IPS-18c (cell line): ENCODE measurements around the gene RUFY4.
"Not testable (repeated sequence)": the region's sequence is repeated elsewhere in the genome, so short reads cannot be mapped to it uniquely, and the experiment has no call there.

ENCODE experiments used
- H3K4me3 ChIP-seq: 2 replicates; pipeline ENCODE4 v1.7.0; 2013; ENCODE audit warnings: low read depth, mild to moderate bottlenecking, low read length, moderate library complexity; ENCODE audit not compliant: insufficient read depth
- H3K9me3 ChIP-seq: one replicate; pipeline ENCODE4 v1.6.1; 2013; ENCODE audit warnings: mild to moderate bottlenecking, low read length, moderate library complexity; ENCODE audit not compliant: control insufficient read depth, insufficient read depth

RUFY4 gene

DNA sequence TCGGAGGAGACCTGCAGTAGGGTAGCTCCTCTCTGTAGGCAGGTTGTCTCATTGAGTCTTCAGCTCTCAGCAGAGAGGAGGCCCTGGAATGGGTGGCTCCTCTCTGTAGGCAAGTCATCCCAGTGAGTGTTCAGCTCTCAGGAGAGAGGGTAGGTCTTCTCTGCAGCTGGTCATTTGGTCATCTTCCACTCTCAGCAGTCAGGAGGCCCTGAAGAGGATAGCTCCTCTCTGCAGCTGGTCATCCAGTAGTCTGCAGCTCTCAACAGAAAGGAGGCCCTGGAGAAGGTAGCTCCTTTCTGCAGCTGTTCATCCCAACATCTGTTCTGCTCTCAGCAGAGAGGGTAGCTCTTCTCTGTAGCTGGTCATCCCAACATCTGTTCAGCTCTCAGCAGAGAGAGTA, 26.0 kb upstream of the RUFY4 start:
- Histone ChIP-seq H3K9me3 (peaks cover 5% of the 10 kb centered on the region), H3K4me3 (no peak overlapping the region)

DNA sequence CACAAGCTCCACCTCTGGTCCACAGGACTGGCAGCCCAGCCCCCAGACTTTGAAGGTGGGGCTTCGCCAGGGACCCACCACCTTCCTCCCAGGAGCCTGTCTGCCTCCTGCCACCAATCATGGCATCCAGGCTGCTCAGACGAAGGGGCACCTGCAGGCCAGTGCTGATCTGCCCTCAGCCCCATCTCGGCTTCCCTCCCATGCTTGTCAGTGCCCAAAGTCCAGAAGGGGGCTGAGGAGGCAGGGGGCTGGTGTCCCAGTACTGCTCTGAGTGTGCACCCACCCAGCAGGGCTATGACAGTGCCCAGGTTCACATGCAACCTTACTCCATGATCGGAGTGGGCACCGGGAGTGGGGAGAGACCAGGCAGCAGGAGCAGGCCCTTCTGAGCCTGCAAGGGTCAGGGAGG, 25.3 kb upstream of the RUFY4 start:
- Histone ChIP-seq H3K4me3 (no peak overlapping the region), H3K9me3 (peaks cover 5% of the 10 kb centered on the region)

DNA sequence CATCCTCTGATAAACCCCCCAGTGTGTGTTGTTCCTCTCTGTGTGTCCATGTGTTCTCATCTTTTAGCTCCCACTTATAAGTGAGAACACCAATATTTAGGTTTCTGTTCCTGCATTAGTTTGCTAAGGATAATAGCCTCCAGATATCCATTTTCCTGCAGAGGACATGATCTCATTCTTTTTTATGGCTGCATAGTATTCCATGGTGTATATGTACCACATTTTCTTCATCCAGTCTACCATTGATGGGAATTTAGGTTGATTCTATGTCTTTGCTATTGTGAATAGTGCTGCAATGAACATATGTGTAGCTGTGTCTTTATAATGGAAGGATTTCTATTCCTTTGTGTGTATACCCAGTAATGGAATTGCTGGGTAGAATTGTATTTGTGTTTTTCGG, 24.5 kb upstream of the RUFY4 start:
- not testable (repeated sequence) for H3K9me3 ChIP-seq, H3K4me3 ChIP-seq

DNA sequence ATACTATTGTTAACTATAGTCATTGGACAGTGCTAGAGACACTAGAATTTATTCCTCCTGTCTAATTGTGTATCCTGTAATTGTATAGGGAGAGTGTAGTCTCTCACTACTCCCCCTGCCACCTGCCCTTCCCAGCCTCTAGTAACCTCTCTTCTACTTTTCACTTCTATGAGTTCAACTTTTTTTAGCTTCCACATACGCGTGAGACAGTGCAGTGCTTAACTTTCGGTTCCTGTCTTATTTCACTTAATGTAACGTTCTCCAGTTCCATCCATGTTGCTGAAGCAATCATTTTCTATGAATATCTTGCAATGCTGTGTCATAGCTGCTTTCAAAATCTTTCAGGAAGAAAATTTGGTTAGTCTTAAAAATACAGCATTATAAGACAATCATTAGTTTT, 22.8 kb upstream of the RUFY4 start:
- H3K9me3 ChIP-seq: peaks cover 5% of the 10 kb centered on the region
- no peak overlapping the region for H3K4me3 ChIP-seq

DNA sequence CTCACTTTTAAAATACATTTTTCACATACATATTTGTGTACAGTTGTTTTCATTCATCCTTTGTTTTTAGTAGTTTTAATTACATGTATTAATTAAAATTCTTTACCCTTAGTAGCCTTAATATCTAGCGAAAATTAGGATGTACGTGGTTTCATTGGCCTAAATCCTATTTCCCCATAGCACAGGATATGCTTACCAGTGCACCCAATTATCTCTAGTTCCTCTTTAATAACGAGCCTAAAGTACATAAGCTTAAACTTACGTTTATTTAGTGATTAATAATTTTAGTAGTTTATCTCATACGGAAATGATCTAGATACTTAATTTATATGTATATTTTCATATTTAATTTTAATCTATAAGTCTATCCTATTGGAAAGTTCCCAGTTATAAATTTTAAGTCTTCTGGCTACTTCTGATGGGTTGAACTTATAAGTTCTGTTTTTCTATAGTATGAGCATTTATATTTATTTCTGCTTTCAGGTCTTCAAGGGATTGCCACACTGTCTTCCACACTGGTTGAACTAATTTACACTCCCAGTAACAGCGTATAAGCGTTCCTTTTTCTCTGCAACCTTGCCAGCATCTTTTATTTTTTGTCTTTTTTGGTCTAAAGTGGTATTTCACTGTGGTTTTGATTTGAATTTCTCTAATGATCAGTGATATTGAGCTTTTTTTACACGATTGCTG, 21.4 kb upstream of the RUFY4 start:
- H3K9me3 ChIP-seq: peaks cover 3% of the 10 kb centered on the region
- H3K4me3 ChIP-seq: no peak overlapping the region

DNA sequence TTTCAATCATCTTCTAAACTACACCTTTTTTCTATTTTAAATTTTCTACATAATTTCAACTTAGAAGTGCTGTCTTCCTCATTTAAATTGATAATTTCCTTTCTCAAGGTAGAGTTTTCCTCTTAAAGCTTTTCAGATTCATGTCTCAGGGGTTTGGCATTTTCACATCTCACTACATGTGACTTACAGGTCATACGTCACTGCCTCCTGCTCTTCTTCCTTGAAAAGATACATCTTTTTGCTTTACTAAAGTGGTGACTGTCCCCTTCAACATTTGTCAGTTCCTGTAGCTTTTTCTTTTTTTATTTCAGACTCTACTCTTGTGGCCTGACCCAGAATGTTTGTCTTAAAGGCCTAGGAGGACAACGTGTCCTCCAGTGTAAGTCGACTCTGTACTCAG, 17.1 kb upstream of the RUFY4 start:
- H3K4me3 ChIP-seq: no peak overlapping the region
- no peaks in the 10 kb centered on the region for H3K9me3 ChIP-seq

DNA sequence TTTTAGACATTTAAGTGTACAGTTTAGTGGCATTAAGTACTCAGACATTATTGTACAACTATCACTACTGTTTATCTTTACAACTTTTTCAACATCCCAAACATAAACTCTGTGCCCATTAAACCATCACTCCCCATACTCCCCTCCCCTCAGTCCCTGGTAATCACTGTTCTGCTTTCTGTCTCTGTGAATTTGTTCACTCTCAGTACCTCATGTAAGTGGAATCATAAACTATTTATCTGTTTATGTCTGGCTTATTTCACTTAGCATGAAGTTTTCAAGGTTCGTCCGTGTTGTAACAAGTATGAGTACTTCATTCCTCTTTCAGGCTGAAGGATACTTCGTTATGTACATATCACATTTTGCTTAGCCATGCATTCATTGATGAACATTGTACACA, 9.8 kb upstream of the RUFY4 start:
- Histone ChIP-seq H3K9me3 (no peaks in the 10 kb centered on the region), H3K4me3 (no peak overlapping the region)

DNA sequence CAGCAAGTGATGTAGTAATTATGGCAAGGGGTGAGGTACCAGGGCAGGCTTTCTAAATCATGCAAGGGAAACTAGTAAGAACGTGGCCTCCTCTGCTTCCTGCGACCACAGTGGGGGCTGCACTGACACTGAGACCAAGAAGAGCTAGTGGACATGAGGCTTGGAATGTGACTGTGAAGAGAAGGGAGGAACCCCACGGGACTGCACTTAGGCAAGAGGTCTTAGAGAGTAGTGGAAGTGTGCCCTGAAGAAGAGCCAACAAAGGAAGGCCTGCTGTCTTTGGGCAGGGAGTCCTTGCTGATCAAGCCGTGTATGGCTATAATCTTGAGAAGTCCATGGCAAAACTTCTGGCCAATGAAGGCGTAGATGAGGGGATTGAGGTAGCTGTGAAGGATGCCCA, 8.9 kb upstream of the RUFY4 start:
- H3K4me3 ChIP-seq: no peak overlapping the region
- no peaks in the 10 kb centered on the region for H3K9me3 ChIP-seq

DNA sequence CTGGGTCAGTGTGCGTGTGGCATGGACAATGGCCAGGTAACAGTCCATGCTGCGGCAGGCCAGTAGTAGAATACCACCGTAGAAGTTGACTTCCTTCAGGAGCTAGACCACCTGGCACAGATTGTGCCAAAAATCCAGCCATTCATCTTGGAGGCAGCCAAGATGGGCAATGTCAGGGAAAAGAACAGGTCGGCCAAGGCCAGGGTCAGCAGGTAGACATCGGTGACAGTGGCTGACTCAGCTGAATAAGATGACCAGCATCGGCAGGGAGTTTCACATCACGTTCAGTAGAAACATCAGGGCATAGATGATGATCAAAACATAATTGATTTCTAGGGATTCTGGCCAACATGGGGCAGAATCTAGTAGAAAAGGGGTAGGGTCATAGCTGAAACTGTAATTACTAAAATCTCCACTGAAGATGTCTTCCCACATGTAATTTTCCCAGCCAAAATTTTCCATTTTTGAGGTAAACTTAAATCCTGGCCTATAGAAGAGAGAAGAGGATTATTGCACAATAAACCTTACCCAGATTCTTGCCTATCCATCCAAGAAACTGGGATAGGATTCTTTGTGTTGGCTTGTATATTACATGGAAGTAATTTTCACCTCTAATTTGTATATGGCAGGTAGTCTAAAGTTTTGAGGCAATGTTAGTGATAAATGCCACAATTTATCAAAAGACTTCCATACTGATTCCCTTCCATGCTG, 7.9 kb upstream of the RUFY4 start:
- Histone ChIP-seq H3K9me3 (no peaks in the 10 kb centered on the region), H3K4me3 (no peak overlapping the region)

DNA sequence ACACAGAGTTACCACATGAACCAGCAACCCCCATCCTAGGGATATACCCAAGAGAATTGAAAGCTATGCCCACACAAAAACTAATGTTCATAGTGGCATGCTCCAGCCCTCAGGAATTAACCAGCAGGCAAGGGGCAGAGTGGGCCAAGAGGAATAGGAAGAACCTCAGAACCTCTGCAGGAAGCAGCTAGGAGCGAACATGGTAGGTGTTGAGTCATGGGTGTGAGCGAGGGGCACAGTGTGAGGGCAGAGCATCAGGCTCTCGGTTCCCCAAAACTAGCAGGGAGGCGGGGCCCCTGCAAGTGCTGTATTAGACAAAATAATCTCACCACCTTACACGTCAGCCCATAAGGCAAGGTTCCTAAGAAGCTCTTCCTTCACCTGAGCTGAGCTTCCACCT, 5.6 kb upstream of the RUFY4 start:
- no peak overlapping the region for H3K4me3 ChIP-seq
- no peaks in the 10 kb centered on the region for H3K9me3 ChIP-seq

DNA sequence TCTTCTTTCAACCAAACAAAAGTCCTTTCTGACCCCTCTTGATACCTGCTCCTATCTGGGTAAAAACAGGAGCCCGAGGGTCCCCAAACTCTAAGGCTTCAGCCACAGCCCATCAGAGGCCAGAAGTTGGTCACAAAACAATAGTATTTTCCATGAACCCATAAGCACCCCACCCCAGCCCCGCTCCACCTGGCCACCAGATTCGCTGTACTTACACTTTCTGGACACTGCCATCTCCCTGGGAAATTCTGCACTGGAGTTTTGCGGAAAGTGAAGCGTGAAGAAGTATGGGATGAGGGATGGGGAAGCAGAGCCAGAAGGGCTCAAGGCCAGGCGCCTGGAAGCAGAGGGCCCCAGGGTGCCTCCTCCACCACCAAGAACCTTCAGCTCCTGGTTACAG, 5.2 kb upstream of the RUFY4 start:
- no peak overlapping the region for H3K4me3 ChIP-seq
- no peaks in the 10 kb centered on the region for H3K9me3 ChIP-seq

DNA sequence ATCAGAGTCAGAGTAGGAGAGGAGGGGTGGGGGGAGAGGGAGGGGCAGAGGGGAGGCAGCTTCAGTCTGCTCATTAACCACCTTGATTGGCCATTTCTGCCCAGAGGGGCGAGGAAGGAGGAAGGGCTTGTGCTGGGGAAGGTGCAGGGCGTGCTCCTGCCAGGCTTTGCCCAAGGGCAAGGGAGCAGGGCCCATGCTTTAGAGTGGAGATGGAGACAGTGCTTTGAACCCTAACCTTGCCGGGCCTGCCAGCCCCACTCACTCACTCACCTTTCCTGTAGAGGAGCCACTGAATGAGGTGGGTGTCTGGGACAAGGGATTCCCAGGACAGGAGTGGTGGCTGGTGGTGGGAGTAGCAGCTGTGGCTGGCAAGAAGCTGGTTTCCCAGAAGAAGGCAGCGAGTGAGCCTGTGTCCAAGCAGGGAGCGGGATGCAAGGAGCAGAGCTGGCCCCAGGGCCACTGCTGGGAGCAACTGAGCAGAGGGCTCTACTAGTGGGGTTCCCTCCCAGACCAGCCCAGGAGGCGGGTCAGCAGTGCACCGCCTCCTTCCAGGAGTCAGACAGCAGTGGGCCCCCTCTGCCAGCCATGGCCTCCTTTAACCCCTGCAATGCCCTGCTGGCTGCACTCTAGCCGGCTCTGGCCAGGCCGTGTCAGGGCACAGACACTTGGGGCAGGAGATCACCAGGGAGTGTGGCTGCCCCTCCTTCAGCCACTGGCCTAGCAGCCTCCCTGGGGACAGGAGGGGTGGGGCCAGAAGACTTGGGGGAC, 3.6 kb upstream of the RUFY4 start:
- H3K9me3 ChIP-seq: no peaks in the 10 kb centered on the region
- no peak overlapping the region for H3K4me3 ChIP-seq

DNA sequence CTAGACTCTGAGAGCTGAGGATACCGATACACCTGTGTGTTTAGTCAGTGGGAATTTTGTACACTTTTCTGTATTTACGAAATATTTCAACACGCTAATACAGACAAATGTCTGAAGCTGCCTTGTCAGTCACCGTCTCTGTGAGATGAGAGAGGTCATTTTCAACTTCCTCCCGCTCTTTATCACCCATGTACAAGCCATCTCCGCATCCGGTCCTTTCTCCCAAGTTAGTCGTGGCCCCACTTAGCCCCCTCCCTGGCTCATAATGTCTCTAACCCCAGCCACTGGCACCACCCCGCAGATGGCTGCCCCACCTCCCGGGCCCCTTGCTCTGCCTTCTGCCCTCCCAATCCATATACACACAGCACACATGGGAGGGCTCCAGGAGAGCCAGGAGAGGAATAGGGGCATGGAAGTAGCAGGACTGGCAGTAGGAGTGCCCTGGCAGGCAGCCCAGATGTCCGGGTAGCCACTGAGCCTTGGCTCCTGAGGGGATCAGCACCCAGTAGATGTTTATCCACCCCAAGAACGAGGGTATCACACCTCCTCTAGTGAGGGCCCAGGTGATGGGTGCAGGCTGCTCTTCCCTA, 2.0 kb upstream of the RUFY4 start:
- Histone ChIP-seq H3K9me3 (no peaks in the 10 kb centered on the region), H3K4me3 (no peak overlapping the region)

DNA sequence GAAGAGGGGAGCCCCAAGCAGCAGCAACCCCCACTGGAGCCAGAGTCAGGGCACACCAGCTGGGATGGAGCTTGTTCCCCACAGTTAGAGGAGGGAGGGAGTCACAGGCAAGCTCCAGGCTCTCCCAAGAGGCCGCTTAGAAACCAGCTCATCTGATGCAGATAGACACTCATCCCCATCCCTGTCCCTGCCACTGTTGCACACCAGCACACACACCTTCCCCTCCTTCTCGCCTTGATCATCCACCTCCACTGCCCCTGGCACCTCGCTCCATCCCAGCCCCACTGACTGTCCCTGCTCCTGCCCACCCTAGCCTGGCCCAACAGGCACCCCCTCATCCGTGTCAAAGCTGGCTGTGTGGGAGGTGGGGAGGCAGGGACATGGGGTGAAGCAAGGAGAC, 1.5 kb upstream of the RUFY4 start:
- Histone ChIP-seq H3K4me3 (no peak overlapping the region), H3K9me3 (no peaks in the 10 kb centered on the region)

DNA sequence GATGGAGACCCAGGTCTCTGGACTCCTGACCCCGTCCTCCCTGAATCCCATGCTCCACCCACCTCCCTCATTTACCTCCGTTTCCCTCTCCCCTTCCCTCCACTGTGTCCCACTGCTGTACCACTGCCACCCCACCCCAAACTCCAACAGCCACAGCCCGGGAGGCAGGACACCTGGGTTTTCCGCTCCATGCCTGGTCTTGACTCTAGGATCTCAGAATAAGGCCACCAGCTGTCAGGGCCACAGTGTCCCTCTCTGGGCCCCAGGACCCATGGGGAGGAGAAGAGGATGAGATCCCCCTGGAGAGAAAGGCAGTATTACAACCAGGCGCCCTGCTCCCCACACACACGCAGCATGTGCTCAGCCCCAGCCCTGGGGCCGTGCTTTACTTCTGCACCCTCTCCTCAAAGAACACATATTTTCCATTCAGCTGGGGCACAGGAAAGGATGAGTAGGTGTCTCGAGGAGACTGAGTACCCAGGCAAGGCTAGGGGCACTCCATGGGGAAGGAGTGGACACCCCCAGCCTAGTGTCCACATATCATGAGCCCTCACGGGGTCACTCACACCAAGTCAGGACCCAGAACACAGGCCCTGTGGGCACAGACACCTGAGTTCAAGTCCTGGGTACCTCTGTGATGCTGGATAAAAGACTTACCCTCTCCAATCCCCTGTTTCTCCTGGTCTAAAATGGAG, 700 bp downstream of the RUFY4 start:
- H3K4me3 ChIP-seq: no peak overlapping the region
- no peaks in the 10 kb centered on the region for H3K9me3 ChIP-seq

DNA sequence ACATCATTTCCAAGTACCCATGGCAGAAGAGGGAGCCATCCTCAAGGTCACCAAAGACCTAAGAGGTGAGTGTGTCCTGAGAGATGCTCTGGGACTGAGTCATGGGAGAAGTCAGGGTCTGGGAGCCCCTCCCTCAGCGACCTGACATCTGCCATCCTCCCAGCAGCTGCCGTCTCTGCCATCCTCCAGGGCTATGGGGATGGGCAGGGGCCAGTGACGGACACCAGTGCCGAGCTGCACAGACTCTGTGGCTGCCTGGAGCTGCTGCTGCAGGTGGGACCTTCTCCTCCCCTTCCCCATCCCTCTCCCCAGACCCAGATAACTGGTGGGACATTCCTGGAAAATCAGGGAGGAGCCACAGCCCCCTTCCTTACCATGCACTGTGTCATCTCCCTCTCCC, 1.5 kb downstream of the RUFY4 start:
- no peaks in the 10 kb centered on the region for H3K9me3 ChIP-seq
- H3K4me3 ChIP-seq: no peak overlapping the region

DNA sequence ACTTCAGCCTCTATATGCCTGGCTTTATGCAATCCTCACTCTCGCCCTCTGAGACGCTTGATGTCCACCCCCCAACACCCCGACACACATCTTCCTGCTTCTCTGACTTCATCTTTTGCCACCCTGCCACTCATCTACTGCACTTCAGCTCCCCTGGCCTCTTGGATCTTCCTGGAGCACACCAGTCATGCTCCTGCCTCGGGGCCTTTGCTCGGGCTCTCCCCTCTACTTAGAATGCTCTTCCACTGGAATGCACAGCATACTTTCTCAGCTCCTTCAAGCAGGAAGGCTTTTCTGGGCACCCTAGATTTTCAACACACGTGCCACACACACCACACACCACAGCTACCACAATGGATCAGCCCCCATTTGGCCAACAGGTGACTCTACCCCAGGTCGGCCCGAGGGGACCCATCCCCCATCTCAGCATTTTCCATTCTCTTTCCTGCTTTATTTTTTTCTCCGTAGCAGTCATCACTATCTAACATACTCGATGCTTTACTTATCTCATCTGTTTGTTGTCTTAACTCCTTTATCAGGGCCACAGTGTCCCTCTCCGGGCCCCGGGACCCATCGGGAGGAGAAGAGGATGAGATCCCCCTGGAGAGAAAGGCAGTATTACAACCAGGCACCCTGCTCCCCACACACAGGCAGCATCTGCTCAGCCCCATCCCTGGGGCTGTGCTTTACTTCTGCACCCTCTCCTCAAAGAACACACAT, 2.3 kb downstream of the RUFY4 start:
- no peaks in the 10 kb centered on the region for H3K9me3 ChIP-seq
- H3K4me3 ChIP-seq: no peak overlapping the region
